Measurements from ENCODE around the gene RTF2. TPM values are rescaled to one million over a fixed set of nuclear protein-coding genes. Genes with fewer than 3 reads are reported as not detected.

Gene RTF2
- total and polyA plus RNA-seq, 2 donors from 2014 or later, result 75.1 to 112 TPM

DNA sequence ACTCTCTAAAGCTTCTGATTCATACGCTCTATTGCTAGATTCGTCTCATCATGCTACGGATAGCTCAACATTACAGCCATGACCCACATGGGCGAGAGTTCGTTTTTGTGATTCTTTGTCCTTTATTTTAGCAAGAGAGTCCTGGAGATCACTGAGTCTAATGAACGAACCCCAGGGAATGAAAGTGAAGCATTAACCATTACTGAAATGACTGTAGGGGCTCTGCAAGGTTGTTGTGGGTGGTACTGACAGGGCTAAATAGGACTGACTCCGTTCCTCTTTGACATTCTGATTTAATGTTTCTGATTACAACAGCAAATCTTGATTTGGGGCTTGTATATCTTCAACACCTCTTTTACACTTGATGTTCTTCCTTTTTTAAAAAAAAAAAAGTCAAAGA is 13.7 kb upstream of the RTF2 start:
- no peak for FAIRE-seq
- H3K27ac ChIP-seq (ENCODE audit: low read depth in 2 of 2, low read length in 2 of 2), result no peak overlapping the region
- TF ChIP-seq, protein P1, sequence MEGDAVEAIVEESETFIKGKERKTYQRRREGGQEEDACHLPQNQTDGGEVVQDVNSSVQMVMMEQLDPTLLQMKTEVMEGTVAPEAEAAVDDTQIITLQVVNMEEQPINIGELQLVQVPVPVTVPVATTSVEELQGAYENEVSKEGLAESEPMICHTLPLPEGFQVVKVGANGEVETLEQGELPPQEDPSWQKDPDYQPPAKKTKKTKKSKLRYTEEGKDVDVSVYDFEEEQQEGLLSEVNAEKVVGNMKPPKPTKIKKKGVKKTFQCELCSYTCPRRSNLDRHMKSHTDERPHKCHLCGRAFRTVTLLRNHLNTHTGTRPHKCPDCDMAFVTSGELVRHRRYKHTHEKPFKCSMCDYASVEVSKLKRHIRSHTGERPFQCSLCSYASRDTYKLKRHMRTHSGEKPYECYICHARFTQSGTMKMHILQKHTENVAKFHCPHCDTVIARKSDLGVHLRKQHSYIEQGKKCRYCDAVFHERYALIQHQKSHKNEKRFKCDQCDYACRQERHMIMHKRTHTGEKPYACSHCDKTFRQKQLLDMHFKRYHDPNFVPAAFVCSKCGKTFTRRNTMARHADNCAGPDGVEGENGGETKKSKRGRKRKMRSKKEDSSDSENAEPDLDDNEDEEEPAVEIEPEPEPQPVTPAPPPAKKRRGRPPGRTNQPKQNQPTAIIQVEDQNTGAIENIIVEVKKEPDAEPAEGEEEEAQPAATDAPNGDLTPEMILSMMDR (IDR thresholded peaks at IDR 0.05; ENCODE audit: borderline replicate concordance, extremely low read depth, insufficient read depth), result no peak

DNA sequence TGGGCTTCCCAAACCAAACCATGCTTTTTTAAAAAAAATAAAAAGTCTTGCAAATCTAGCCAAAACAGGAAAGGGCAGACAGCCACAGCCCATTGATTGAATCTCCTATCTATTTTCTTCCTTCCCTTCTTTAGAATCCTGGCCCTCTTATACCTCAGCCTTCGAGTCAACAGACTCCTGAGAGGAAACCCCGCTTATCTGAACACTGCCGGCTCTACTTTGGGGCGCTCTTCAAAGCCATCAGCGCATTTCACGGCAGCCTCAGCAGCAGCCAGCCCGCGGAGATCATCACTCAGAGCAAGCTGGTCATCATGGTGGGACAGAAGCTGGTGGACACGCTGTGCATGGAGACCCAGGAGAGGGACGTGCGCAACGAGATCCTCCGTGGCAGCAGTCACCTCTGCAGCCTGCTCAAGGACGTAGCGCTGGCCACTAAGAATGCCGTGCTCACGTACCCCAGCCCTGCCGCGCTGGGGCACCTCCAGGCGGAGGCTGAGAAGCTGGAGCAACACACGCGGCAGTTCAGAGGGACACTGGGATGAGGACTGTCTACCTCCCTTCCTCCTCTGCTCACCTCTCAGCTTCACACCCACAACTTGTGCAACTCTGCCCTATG is 10.1 kb upstream of the RTF2 start:
- H3K4me3 ChIP-seq (ENCODE audit: low read length in 3 of 3), result no peak overlapping the region
- FAIRE-seq (no peak), DNase-seq (no peak)
- H3K9me3 ChIP-seq (ENCODE audit: control insufficient read depth in 2 of 3, insufficient read depth in 1 of 3, low read length in 3 of 3), result no peaks in the 10 kb centered on the region
- no peaks in the 10 kb centered on the region for H3K36me3 ChIP-seq (ENCODE audit: control insufficient read depth in 2 of 3, insufficient read depth in 3 of 3, low read length in 3 of 3)
- H3K27me3 ChIP-seq (ENCODE audit: control insufficient read depth, insufficient read depth, low read length), result no peaks in the 10 kb centered on the region
- H3K27ac ChIP-seq (ENCODE audit: low read depth in 2 of 2, low read length in 2 of 2), result no peak overlapping the region
- intact Hi-C loops (cut with DNase I), result no loop called here
- H3K4me1 ChIP-seq (ENCODE audit: control insufficient read depth in 2 of 3, insufficient read depth in 2 of 3, low read depth in 1 of 3, low read length in 3 of 3), result no peaks in the 10 kb centered on the region
- TF ChIP-seq, protein P1 (IDR thresholded peaks at IDR 0.05; ENCODE audit: borderline replicate concordance, extremely low read depth, insufficient read depth), result no peak
- H3K9ac ChIP-seq (ENCODE audit: low read length in 3 of 3), result no peak overlapping the region

More for the DNA sequence above, 13.7 kb upstream of the RTF2 start:
- Histone ChIP-seq H3K4me1 (ENCODE audit: control insufficient read depth in 2 of 3, insufficient read depth in 2 of 3, low read depth in 1 of 3, low read length in 3 of 3) (no peaks in the 10 kb centered on the region), H3K9ac (ENCODE audit: low read length in 3 of 3) (no peak overlapping the region), H3K9me3 (ENCODE audit: control insufficient read depth in 2 of 3, insufficient read depth in 1 of 3, low read length in 3 of 3) (no peaks in the 10 kb centered on the region), H3K36me3 (ENCODE audit: control insufficient read depth in 2 of 3, insufficient read depth in 3 of 3, low read length in 3 of 3) (no peaks in the 10 kb centered on the region), H3K4me3 (ENCODE audit: low read length in 3 of 3) (no peak overlapping the region), H3K27me3 (ENCODE audit: control insufficient read depth, insufficient read depth, low read length) (no peaks in the 10 kb centered on the region)
- no peak for DNase-seq
- intact Hi-C loops (cut with DNase I), result no loop called here

DNA sequence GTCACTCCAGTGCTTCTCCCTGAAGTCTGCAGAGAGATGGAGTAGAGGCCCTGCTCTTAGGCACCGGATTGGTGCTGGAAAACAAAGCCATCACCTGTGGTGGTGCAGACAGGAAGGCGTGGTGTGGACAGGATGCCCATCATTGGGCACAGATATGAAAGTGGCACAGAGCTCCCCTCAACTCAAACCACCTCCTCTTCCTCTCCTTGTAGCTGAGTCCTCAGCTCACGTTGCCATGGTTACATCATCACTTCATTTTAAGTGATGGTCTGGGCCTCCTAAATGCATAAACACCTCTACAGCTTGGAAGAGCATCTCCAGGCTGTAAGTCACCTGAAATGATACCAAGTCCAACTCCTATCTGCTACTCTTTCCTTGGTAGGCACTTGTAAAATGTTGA is 8.0 kb upstream of the RTF2 start:
- H3K9ac ChIP-seq (ENCODE audit: low read length in 3 of 3), result no peak overlapping the region
- TF ChIP-seq, protein P1 (IDR thresholded peaks at IDR 0.05; ENCODE audit: borderline replicate concordance, extremely low read depth, insufficient read depth), result no peak
- intact Hi-C loops (cut with DNase I), result no loop called here
- no peaks in the 10 kb centered on the region for H3K36me3 ChIP-seq (ENCODE audit: control insufficient read depth in 2 of 3, insufficient read depth in 3 of 3, low read length in 3 of 3)
- H3K4me1 ChIP-seq (ENCODE audit: control insufficient read depth in 2 of 3, insufficient read depth in 2 of 3, low read depth in 1 of 3, low read length in 3 of 3), result no peaks in the 10 kb centered on the region
- no peaks in the 10 kb centered on the region for H3K9me3 ChIP-seq (ENCODE audit: control insufficient read depth in 2 of 3, insufficient read depth in 1 of 3, low read length in 3 of 3)
- H3K4me3 ChIP-seq (ENCODE audit: low read length in 3 of 3), result no peak overlapping the region
- FAIRE-seq, result no peak
- DNase-seq, result no peak
- no peak overlapping the region for H3K27ac ChIP-seq (ENCODE audit: low read depth in 2 of 2, low read length in 2 of 2)
- no peaks in the 10 kb centered on the region for H3K27me3 ChIP-seq (ENCODE audit: control insufficient read depth, insufficient read depth, low read length)

DNA sequence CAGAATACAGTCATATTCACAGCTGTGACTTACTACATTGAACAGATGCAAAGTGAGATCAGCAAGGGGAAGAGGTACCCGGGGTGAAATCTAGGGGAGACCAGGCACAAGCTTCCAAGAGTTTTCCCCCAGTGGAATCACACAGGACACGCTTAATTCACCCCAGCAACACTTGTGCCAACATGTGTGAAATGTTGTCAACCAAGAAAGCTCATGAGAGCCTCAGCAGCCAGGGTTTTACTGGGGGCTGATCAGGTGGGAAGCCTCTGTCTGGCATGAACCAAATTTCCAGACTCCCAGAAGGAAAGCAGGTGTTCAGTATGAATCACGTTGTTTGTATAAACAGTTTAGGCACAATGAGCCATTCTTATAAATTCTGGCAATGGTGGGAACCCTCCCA is 6.9 kb upstream of the RTF2 start:
- no peak for FAIRE-seq
- TF ChIP-seq, protein P1 (IDR thresholded peaks at IDR 0.05; ENCODE audit: borderline replicate concordance, extremely low read depth, insufficient read depth), result no peak
- H3K27ac ChIP-seq (ENCODE audit: low read depth in 2 of 2, low read length in 2 of 2), result no peak overlapping the region

More for the DNA sequence above, 6.9 kb upstream of the RTF2 start:
- Histone ChIP-seq H3K4me1 (ENCODE audit: control insufficient read depth in 2 of 3, insufficient read depth in 2 of 3, low read depth in 1 of 3, low read length in 3 of 3) (no peaks in the 10 kb centered on the region), H3K9ac (ENCODE audit: low read length in 3 of 3) (no peak overlapping the region), H3K36me3 (ENCODE audit: control insufficient read depth in 2 of 3, insufficient read depth in 3 of 3, low read length in 3 of 3) (no peaks in the 10 kb centered on the region), H3K4me3 (ENCODE audit: low read length in 3 of 3) (no peak overlapping the region), H3K9me3 (ENCODE audit: control insufficient read depth in 2 of 3, insufficient read depth in 1 of 3, low read length in 3 of 3) (no peaks in the 10 kb centered on the region), H3K27me3 (ENCODE audit: control insufficient read depth, insufficient read depth, low read length) (no peaks in the 10 kb centered on the region)
- intact Hi-C loops (cut with DNase I), result no loop called here
- DNase-seq, result no peak

All from kidney (tissue), 14 donors.